Measurements from ENCODE around the gene CLDN4. TPM values are rescaled to one million over a fixed set of nuclear protein-coding genes. Genes with fewer than 3 reads are reported as not detected.

The CLDN4 gene
- total RNA-seq, 4 donors from 2014 or later, result 0.77 to 55.7 (median 4.5) TPM

GRCh38 chr7:73838642-73839041 is 7.8 kb downstream of the CLDN4 start:
- H3K9me3 ChIP-seq, result no peaks in the 10 kb centered on the region
- H3K4me3 ChIP-seq, result no peak overlapping the region
- H3K27me3 ChIP-seq, result no peaks in the 10 kb centered on the region
- no peaks in the 10 kb centered on the region for H3K4me1 ChIP-seq
- H3K27ac ChIP-seq, result no peak overlapping the region
- no peaks in the 10 kb centered on the region for H3K36me3 ChIP-seq
- no peak for TF ChIP-seq POLR2A (IDR thresholded peaks at IDR 0.05)
- no peak for TF ChIP-seq CTCF (IDR thresholded peaks at IDR 0.05)
- intact Hi-C loops (cut with DNase I; ENCODE audit: low total_unique reads), result no loop called here
- DNase-seq, result no peak

- Histone ChIP-seq H3K27ac (no peak overlapping the region), H3K9me3 (no peaks in the 10 kb centered on the region), H3K4me3 (no peak overlapping the region), H3K36me3 (no peaks in the 10 kb centered on the region), H3K27me3 (no peaks in the 10 kb centered on the region), H3K4me1 (no peaks in the 10 kb centered on the region)
- no peak for TF ChIP-seq POLR2A (IDR thresholded peaks at IDR 0.05)
- no peak for TF ChIP-seq CTCF (IDR thresholded peaks at IDR 0.05)
- DNase-seq, result no peak
- intact Hi-C loops (cut with DNase I; ENCODE audit: low total_unique reads), result no loop called here
These were observed 8.5 kb downstream of the CLDN4 start for GRCh38 chr7:73839290-73839689.

- intact Hi-C loops (cut with DNase I; ENCODE audit: low total_unique reads), result no loop called here
- TF ChIP-seq CTCF (IDR thresholded peaks at IDR 0.05) (no peak), POLR2A (IDR thresholded peaks at IDR 0.05) (no peak)
- no peak overlapping the region for H3K27ac ChIP-seq
- peaks cover 3 to 4% of the 10 kb centered on the region in 2 donors for H3K4me1 ChIP-seq
- H3K9me3 ChIP-seq, result no peaks in the 10 kb centered on the region
- DNase-seq, result no peak
- no peaks in the 10 kb centered on the region for H3K27me3 ChIP-seq
- H3K36me3 ChIP-seq, result no peaks in the 10 kb centered on the region
- no peak overlapping the region for H3K4me3 ChIP-seq
These were observed 9.2 kb downstream of the CLDN4 start for GRCh38 chr7:73839743-73840714.

GRCh38 chr7:73840715-73841379 is 10.1 kb downstream of the CLDN4 start:
- H3K9me3 ChIP-seq, result no peaks in the 10 kb centered on the region
- no peak for TF ChIP-seq POLR2A (IDR thresholded peaks at IDR 0.05)
- TF ChIP-seq CTCF (IDR thresholded peaks at IDR 0.05), result no peak
- no peaks in the 10 kb centered on the region for H3K27me3 ChIP-seq
- no peak for DNase-seq
- intact Hi-C loops (cut with DNase I; ENCODE audit: low total_unique reads), result no loop called here
- no peaks in the 10 kb centered on the region for H3K36me3 ChIP-seq
- H3K4me1 ChIP-seq, result peaks cover 4 to 6% of the 10 kb centered on the region in 2 donors
- H3K27ac ChIP-seq, result no peak overlapping the region
- H3K4me3 ChIP-seq, result no peak overlapping the region

GRCh38 chr7:73841689-73842066 is 10.9 kb downstream of the CLDN4 start:
- intact Hi-C loops (cut with DNase I; ENCODE audit: low total_unique reads), result no loop called here
- Histone ChIP-seq H3K36me3 (no peaks in the 10 kb centered on the region), H3K9me3 (no peaks in the 10 kb centered on the region), H3K4me3 (peak overlapping the region; percentile 68 to 74), H3K27me3 (no peaks in the 10 kb centered on the region), H3K4me1 (peaks cover 4 to 6% of the 10 kb centered on the region in 2 donors), H3K27ac (peak overlapping the region; percentile 92 to 96)
- DNase-seq, result no peak
- TF ChIP-seq POLR2A (IDR thresholded peaks at IDR 0.05), result no peak
- no peak for TF ChIP-seq CTCF (IDR thresholded peaks at IDR 0.05)
